ENCODE data around the gene ZFAND6.
"Not testable (repeated sequence)": the region's sequence is repeated elsewhere in the genome, so short reads cannot be mapped to it uniquely, and the experiment has no call there.

ZFAND6 gene

DNA sequence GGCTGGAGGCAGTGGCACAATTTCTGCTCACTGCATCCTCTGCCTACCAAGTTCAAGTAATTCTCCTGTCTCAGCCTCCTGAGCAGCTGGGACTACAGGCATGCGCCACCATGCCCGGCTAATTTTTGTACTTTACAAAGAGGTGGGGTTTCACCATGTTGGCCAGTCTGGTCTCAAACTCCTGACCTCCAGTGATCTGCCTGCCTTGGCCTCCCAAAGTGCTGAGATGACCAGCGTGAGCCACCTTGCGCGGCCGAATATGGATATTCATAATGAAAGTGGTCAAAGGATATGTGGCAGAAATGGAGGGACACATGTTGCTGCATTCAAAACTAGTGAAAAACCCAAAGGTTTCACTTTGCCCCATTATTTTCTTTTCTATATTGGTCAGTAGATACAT lies 40.2 kb downstream of the ZFAND6 start:
- not testable (repeated sequence) for DNase-seq

- no peak for DNase-seq
Measured at GRCh38 chr15:80100247-80100646, 40.8 kb downstream of the ZFAND6 start.

- DNase-seq, result no peak
Measured at GRCh38 chr15:80105193-80105592, 45.7 kb downstream of the ZFAND6 start.

DNA sequence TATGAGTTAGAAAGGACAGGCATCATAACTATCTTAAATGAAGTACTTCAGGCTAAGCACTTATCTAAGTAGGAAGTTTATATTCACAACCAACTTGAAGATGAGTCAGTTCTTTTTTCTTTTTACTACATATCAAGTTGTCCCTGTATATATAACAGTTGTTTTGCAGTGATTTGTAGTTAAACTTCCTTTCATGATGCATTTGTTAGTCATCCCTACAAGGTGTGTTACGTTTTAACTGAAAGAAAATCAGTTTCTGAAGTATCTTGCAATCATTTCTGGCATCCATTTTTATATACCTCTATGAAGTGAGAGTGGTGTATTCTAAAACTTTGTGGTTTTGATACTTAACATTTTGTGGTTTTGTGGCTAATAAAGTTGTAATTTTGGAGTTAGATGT lies 46.1 kb downstream of the ZFAND6 start:
- no peak for DNase-seq

GRCh38 chr15:80106051-80106450 lies 46.6 kb downstream of the ZFAND6 start:
- DNase-seq, result no peak

GRCh38 chr15:80107204-80107603 lies 47.7 kb downstream of the ZFAND6 start:
- no peak for DNase-seq

GRCh38 chr15:80107774-80108173 lies 48.3 kb downstream of the ZFAND6 start:
- DNase-seq, result no peak

DNA sequence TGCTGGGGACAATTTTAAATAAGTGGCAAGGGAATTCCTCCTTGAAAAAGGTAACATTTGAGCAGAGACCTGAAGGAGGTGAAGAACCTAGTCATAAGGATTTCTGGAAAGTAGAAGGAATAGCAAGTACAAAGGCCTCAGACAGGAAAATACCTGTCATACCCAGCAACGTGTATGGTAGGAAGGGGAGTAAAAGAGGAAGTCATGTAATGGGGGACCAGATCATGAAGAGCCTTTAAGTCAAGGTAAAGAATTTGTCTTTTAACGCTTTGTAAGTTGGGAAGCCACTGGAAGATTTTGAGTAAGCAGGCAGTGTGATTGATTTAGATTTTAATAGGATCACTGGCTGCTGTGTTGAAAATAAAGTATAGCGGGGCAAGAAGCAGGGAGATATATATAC lies 49.9 kb downstream of the ZFAND6 start:
- DNase-seq, result no peak

- no peak for DNase-seq
Measured at GRCh38 chr15:80110920-80111319, 51.4 kb downstream of the ZFAND6 start.

DNA sequence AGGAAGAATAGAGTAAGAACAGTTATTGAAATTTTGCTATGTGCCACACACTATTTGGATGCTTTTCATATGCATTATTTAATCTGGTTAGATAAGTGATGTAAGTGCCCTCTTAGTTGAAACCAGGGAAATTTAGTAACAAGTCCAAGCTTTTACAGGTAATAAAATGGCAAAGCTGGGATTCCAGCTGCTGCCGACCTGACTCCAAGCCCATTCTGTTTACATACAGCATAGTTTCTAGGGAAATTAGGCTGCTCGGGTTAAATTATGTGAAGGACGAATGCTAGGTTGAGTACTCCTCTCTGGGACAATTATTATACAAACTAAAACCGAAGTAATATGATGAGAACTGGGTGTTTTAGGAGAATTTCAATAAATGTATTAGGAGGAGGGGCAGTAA lies 54.6 kb downstream of the ZFAND6 start:
- DNase-seq, result no peak

DNA sequence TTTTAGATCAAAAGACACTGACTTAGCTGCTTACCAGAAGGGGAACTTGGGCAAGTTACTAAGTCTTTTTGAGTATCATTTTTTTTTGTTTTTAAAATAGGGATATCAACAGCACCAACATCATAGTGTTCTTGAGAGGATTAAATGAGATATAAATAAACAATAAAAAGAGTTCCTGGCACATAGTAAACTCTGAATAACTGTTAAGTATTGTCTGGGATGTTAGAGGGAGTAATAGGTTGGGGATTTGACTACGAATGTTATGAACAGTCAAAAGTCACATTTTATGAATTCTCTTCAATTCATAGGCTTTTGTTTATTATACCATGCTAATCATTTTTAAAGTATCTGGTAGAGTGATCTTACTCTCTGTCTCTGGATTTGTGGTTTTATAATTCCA lies 55.5 kb downstream of the ZFAND6 start:
- no peak for DNase-seq

GRCh38 chr15:80118956-80119355 lies 59.5 kb downstream of the ZFAND6 start:
- DNase-seq, result no peak

DNA sequence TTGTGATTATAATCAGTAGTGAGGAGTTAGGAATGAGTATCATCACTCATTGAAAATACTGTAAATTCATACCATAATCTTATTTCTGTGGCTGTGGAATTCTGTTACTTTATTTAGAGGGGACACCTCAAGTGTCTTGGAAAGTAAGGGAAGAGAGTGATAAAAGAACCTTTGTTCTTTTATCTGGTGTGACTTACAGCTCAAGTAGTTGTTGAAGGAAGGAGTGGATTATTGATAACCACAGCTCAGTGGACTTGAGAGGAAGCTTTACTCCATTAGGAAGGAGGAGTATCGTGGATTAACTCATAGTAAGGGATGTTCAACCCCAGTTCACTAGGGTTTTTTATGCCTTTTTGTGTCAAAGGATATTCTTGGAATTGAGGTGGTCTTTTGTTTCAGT lies 61.2 kb downstream of the ZFAND6 start:
- DNase-seq, result no peak

- peak in 1 of 2 experiments; percentile 7 for DNase-seq
Measured at GRCh38 chr15:80121546-80121945, 62.1 kb downstream of the ZFAND6 start.

GRCh38 chr15:80123034-80123433 lies 63.6 kb downstream of the ZFAND6 start:
- no peak for DNase-seq

GRCh38 chr15:80127253-80127652 lies 67.8 kb downstream of the ZFAND6 start:
- not testable (repeated sequence) for DNase-seq

DNA sequence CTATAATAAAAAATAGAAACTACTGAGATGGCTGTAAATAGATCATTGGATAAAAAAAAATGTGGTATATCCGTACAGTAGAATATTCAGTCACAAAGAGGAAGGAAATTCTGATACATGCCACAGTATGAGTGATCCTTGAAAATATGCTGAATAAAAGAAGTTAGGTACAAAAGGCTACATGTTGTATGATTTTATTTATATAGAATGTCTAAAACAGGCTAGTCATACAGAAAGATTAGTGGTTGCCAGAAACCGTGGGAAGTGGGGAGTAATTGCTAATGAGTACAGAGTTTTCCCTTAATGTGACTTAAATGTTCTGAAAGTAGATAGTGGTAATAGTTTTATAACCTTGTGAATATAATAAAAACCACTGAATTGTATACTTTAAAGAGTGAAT lies 68.4 kb downstream of the ZFAND6 start:
- DNase-seq, result no peak

DNA sequence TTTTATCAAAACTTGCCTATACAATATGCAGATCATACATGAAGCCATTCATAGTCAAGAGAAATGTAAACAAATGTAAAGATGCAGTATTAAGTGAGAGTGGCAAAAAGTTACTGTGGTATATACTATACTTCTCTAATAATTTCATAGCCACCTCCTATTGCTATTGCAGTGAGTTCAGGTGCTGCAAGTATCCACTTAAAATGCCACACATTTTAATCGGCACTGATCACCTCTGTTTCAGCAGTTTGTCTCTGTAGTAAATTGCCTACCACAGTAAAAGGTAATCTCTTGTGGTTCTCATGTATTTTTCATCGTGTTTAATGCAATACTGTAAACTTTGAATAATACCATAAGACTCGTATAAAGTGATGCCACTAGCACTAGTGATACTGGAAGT lies 72.9 kb downstream of the ZFAND6 start:
- DNase-seq, result no peak

- no peak for DNase-seq
Measured at GRCh38 chr15:80136854-80137253, 77.4 kb downstream of the ZFAND6 start.

DNA sequence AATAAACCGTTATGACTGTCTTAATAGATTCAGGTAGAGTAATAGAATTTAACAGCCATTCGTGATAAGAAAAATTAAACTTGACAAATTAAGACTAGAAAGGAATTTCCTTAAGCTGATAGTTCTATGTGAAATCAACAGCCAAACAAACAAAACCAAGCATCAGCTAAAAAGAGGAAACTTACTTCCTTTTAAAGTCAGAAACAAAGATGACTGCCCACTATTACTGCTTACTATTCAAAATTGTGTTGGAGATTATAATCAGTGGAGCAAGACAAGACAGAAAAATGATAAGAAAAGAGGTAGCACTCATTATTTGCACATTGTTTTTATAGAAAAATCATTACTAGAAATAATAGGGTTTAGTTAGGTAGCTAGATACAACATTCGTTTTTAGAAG lies 79.5 kb downstream of the ZFAND6 start:
- DNase-seq, result no peak

GRCh38 chr15:80140909-80141308 lies 81.4 kb downstream of the ZFAND6 start:
- no peak for DNase-seq

- no peak for DNase-seq
Measured at GRCh38 chr15:80141916-80142598, 82.6 kb downstream of the ZFAND6 start.

- no peak for DNase-seq
Measured at GRCh38 chr15:80142646-80143045, 83.2 kb downstream of the ZFAND6 start.

GRCh38 chr15:80151148-80151547 lies 91.7 kb downstream of the ZFAND6 start:
- no peak for DNase-seq

DNA sequence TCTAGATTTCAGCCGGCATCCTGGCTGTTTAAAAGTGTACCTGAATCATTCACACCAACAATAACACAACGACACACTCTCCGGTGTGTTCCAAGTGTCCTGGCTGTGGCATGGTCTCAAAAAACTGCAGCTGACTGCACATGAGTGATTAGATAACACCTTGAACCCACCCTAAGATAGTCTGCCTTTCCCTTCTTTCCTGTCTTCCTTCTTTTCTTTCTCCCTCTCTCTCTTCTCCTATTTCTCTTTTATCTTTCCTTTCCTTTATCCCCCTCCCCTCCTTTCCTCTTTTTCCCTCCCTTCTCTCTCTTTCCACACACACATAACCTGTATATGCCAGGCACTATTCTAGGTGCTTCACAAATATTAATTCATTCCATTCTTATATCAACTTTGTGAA lies 92.1 kb downstream of the ZFAND6 start:
- no peak for DNase-seq

Measured in NCI-H2081 (cell line).